Renal cortex interstitium (tissue), 11 donors: Measurements from ENCODE around the gene RCAN1. TPM values are rescaled to one million over a fixed set of nuclear protein-coding genes. Genes with fewer than 3 reads are reported as not detected.
"Not testable (repeated sequence)": the region's sequence is repeated elsewhere in the genome, so short reads cannot be mapped to it uniquely, and the experiment has no call there.

ENCODE experiments used
- DNase-seq, 11 donors: peaks; one replicate each; pipeline ENCODE4 v3.0.0-alpha.2; 2013; ENCODE audit warnings: low read depth in 9 of 11, low spot score in 4 of 11; ENCODE audit errors: extremely low read depth in 1 of 11
- polyA plus RNA-seq, 3 donors: library from polyadenylated mRNA; unstranded; fragments of 120-200 nt; gene quantifications; one replicate each; pipeline ENCODE4 v1.2.1, GENCODE V29; 2013; ENCODE audit not compliant: insufficient read length in 3 of 3

Gene RCAN1
- polyA plus RNA-seq, 3 donors, result 31.6 to 44.6 (median 34.9) TPM

- no peak for DNase-seq
These were observed 103.0 kb downstream of the RCAN1 start, which contains the start of gene KCNE1 for GRCh38 chr21:34511787-34512455. Gene KCNE1 (minus strand): TSS chr21:34512210. CDS start chr21:34449634, 62,576 bp downstream.

GRCh38 chr21:34511181-34511580 is 103.7 kb downstream of the RCAN1 start:
- DNase-seq, result no peak

GRCh38 chr21:34510148-34511142 is 104.5 kb downstream of the RCAN1 start:
- DNase-seq, result no peak

- no peak for DNase-seq
These were observed 105.8 kb downstream of the RCAN1 start for GRCh38 chr21:34509151-34509550.

- no peak for DNase-seq
These were observed 110.3 kb downstream of the RCAN1 start for GRCh38 chr21:34504595-34504994.

- DNase-seq, result no peak
These were observed 112.3 kb downstream of the RCAN1 start for GRCh38 chr21:34502480-34503106.

- DNase-seq, result no peak
These were observed 113.2 kb downstream of the RCAN1 start for GRCh38 chr21:34501716-34502115.

GRCh38 chr21:34500191-34500590 is 114.7 kb downstream of the RCAN1 start:
- no peak for DNase-seq

- no peak for DNase-seq
These were observed 115.8 kb downstream of the RCAN1 start for GRCh38 chr21:34499116-34499515.

- no peak for DNase-seq
These were observed 116.3 kb downstream of the RCAN1 start for GRCh38 chr21:34498623-34499022.

GRCh38 chr21:34483854-34484253 is 131.1 kb downstream of the RCAN1 start:
- DNase-seq, result not testable (repeated sequence)

- not testable (repeated sequence) for DNase-seq
These were observed 131.5 kb downstream of the RCAN1 start for GRCh38 chr21:34483435-34483834.

- DNase-seq, result not testable (repeated sequence)
These were observed 147.6 kb downstream of the RCAN1 start for GRCh38 chr21:34467333-34467732.

Other genes with a start within 250 kb of the RCAN1 start
- gene SMIM11, start 239.6 kb downstream of the RCAN1 start, polyA plus RNA-seq, result 1 to 10 TPM; 1.5 to 5.7 (median 3.2) TPM
- under 1 TPM; 0.28 to 0.61 (median 0.37) TPM for gene SMIM34, start 191.2 kb downstream of the RCAN1 start, polyA plus RNA-seq
- gene KCNE1, start 102.9 kb downstream of the RCAN1 start, polyA plus RNA-seq, result under 1 TPM; 0.64 to 0.92 (median 0.76) TPM
- gene CLIC6, start 53.9 kb upstream of the RCAN1 start, polyA plus RNA-seq, result 1 to 10 TPM; 1.5 to 2.9 (median 1.6) TPM